ENCODE data around the gene WDPCP.
"Not testable (repeated sequence)": the region's sequence is repeated elsewhere in the genome, so short reads cannot be mapped to it uniquely, and the experiment has no call there.

The WDPCP gene

DNA sequence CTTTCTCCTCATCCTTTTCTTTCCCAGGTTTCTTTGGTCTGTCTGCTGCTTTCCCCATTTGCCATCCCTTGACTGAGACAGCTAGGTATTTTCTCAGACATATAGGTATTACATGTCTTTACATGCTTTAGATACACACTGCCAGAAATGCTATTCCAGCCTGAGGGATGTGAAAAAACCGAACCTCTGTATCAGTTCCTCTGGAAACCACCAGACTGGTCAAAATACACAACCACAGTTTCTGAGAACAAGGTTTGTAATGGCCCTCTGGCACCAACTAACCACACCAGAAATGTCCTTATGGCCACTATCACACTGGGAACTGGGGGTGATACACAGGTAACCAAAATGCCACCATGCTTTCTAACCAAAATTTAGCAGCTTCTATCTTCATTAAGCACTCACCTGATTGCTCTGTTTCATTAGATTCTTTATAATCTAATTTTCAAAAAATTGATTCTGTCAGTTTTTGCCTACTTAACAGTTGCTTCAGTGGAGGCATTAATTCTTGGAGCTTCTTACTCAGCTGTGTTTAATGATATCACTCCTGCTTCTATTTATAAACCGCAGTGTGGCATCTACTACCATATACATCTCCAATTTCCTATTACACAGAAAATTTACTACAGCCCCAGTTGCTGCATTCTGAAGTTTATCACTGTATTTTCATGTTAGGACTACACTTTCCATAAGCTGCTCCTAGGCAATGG, 243.5 kb downstream of the WDPCP start:
- DNase-seq, result no peak

DNA sequence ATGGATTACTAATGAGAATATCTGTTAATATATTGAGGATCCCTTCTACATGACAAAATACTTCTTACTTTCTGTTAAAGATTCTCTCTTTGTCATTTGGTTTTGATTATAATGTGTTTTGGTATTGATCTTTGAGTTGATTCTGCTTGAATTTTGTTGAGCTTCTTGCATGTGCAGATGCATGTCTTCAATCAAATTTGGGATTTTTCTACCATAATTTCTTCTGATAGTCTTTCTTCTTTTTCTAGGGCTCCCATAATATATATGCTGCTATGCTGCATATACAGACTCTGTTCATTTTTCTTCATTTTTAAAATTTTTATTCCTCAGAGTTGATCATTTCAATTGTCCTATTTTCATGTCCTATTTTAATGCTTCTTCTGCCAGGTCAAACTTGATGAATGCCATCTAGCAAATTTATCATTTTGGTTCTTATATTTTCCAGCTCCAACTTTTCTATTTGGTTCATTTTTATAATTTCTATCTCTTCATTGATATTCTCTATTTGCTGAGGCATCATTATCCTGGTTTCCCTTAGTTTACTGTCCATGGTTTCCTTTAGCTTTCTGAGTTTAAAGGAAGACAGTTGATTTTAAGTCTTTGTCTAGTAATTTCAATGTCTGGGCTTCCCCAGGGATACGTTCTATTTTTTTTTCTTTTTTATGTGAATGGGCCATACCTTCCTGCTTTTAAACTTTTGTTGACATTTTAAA, 244.7 kb downstream of the WDPCP start:
- DNase-seq, result no peak

DNA sequence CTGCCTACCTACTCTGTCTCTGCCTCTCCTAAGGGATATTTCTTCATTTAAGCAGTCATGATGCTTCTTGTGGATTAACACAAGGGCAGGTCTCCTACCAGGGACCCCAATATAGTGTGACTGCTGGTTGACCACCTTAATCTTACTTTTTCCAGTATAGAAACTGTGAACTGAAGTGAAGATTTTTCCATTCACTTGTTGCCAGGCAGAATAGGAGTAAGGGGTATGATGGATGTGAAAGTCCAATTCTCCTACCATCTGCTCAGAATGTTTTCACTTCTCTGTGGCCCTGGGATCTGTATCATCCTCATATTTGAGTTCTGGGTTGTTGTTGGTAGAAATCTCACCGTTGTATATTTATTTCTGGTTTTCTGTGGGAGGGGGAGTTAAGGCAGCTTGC, 247.8 kb downstream of the WDPCP start:
- DNase-seq, result no peak

DNA sequence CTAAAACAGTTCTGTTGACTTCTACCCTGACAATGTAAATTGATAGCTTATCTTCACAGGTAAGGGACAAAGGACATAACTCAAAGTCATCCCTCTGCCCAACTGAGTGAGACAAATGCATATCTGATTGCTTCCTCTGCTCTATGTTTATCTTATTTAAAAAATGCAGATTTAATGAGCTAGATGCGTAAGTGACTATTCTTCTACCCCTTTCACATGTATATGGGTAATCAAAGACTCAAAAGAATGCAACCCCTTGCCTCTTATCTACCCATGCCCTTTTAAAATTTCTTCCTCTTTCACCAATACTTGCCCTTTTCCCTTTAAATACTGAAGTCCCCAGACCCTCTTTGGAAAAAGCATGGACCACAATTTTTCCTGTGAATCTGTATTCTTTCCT, 253.4 kb downstream of the WDPCP start:
- DNase-seq, result no peak

DNA sequence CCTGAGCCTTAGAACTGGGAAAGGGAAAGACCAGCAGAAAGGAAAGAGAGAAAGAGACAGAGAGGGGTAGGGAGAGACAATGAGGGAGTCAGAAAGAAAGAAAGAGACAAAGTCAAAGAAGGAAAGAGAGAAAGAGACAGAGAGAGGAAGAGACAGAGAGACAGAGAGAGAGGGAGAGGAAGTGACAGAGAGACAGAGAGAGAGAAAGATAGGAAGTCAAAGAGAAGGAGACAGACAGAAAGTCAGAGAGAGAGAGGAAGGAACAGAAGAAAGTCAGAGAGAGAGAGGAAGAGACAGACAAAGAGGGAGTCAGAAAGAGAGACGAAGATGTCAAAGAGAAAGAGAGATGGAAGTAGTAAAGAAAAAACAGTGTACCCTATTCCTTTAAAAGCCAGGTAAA, 261.8 kb downstream of the WDPCP start:
- no peak for DNase-seq

GRCh38 chr2:63323662-63324061, 264.6 kb downstream of the WDPCP start:
- not testable (repeated sequence) for DNase-seq

GRCh38 chr2:63321973-63322372, 266.3 kb downstream of the WDPCP start:
- not testable (repeated sequence) for DNase-seq

DNA sequence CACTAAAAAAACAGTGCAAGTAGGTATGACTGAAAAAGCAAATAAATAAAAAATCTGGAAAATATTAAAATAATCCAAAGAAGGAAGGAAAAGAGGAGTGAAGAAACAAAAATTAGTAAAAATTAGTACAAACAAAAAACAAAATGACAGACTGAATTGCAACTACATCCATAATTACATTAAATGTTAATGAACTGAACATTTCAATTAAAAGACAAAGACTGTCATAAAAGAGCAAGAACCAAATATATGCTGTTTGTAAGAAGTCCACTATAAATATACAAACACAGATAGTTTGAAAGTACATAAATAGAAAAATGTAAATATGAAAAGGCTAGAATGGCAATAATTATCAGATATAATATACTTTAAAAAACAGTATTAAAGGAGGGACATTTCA, 267.6 kb downstream of the WDPCP start:
- no peak for DNase-seq

DNA sequence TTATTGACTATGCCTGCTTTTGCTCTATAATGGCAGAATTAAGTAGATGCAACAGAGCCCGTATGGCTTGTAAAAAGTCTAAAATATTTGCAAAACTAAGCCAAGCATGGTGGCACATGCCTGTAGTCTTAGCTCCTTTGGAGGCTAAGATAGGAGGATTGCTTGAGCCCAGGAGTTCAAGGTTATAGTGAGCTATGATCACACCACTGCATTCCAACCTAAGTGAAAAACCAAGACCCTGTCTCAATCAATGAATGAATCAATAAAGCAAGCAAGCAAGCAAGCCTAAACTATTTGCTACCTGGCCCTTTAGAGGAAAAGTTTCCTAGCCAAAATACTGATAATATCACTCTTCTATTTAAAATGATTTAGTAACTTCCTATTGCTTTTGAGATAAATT, 277.7 kb downstream of the WDPCP start:
- no peak for DNase-seq

DNA sequence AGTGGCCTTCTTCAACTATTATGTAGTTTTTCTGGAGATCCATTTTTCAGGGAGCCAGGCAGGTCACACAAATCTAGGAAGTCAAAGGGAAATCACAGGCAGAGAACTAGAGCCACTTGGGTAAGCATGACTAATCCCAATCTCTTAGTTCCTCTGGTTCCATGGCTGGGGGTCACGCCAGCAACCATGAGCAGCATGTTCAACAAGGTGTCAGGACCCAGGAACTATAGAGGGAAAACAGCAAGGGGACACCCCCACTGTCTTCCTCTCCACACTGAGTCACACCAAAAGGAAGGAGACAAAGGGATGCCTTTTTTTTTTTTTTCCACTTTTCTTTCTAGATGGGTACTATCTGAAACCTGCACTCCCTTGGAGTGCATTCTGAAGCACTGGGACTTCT, 286.8 kb downstream of the WDPCP start:
- no peak for DNase-seq

GRCh38 chr2:63300835-63301234, 287.4 kb downstream of the WDPCP start:
- DNase-seq, result no peak

DNA sequence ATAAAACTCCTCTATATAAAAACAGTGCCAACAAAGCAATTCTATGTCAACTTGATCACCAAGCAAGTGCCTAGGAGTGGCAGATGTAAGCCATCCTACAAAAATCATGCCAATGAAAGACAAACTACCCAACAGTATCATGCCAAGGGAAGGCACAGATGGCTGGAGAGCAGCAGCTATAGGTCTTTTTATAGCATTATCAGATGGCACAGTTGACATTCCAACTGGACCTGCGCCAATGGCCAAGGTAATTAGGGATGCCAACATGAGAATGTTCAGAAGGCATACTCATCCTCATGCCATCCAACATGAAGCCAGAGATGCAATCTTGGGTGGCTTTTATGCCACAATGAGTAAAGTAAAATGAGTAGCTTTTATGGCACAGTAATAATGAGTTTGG, 300.3 kb downstream of the WDPCP start:
- no peak for DNase-seq

- DNase-seq, result not testable (repeated sequence)
Measured at GRCh38 chr2:63286520-63286919, 301.8 kb downstream of the WDPCP start.

- DNase-seq, result no peak
Measured at GRCh38 chr2:63283273-63283672, 305.0 kb downstream of the WDPCP start.

GRCh38 chr2:63272560-63272959, 315.7 kb downstream of the WDPCP start:
- no peak for DNase-seq

DNA sequence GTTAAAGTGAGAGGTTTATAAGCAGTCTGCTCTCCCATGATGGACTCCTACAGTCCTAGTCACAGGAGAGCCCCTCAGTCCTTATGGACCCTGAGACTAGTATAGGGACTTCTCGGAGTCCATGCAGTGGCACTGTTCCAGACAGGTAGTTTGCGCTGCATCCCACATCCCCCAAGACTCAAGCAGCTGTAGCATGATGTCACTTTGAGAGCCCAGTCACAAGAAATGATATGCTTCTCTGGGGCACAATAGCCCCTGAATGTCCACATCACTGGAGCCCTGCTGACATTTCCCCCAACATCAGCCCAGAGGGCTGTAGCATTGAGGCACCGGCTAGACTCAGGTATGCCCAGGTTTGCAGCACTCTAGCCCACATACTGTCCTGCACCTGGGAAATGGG, 317.6 kb downstream of the WDPCP start:
- no peak for DNase-seq

- DNase-seq, result no peak
Measured at GRCh38 chr2:63268946-63269345, 319.3 kb downstream of the WDPCP start.

- DNase-seq, result no peak
Measured at GRCh38 chr2:63261137-63261621, 327.1 kb downstream of the WDPCP start.

DNA sequence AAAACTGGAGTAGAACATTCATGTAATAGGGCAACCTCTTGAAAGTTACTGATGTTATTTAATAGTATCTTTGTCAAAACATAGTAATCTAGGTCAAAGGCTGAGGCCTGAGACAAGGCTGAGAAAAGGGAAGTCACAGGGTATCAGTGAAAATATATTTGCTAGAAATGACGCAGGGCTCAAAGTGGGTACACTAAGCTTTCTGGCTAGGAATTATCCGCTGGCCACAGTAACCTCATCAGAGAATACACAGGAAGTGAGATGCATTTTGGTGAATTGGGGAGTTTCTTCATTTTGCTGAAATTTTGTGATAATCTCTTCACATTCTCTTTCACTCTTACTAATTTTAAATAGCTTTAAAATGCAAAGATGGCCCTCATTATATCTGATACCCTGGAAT, 330.8 kb downstream of the WDPCP start:
- no peak for DNase-seq

GRCh38 chr2:63249161-63249560, 339.1 kb downstream of the WDPCP start:
- no peak for DNase-seq

DNA sequence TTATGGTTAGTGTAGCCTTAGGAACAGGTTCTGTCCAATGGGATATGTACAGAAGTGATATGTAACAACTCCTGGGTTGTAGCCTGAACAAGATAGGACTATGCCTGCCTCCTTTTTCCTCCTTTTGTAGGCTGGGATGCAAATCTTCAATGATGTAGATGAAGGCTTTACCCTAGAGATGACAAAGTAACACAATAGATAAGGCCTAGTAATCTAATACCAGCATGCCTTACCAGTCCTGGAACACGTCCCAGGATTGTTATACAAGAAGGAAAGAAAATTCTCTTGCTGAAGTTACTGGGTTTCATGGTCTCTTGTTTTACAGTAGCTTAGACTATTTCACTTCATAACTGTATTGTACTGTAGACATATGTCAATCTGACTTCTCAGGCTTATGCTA, 345.5 kb downstream of the WDPCP start:
- no peak for DNase-seq

- no peak for DNase-seq
Measured at GRCh38 chr2:63225964-63226686, 362.2 kb downstream of the WDPCP start.

GRCh38 chr2:63218800-63219526, 369.3 kb downstream of the WDPCP start:
- no peak for DNase-seq
